Neutrophil (primary cell): ENCODE measurements around the gene CCDC127.

Experiments
- H3K27ac ChIP-seq: fragments of 200-600 bp; sonication (generic); 2 replicates; pipeline ENCODE4 v1.5.1; 2016; ENCODE audit warnings: mild to moderate bottlenecking, moderate library complexity
- H3K27me3 ChIP-seq: fragments of 200-600 bp; sonication (generic); 2 replicates; pipeline ENCODE4 v1.6.0; 2016; ENCODE audit warnings: mild to moderate bottlenecking
- H3K36me3 ChIP-seq: fragments of 200-600 bp; sonication (generic); 2 replicates; pipeline ENCODE4 v1.5.1; 2017
- H3K4me1 ChIP-seq, 2 experiments: fragments of 200-600 bp in 1 of 2; sonication (generic) in 1 of 2; 1 replicate in 1 of 2; 2 replicates in 1 of 2; pipeline versions ENCODE4 v1.5.1 to v1.6.1; 2013 to 2016; ENCODE audit warnings: low read depth in 1 of 2, low read length in 1 of 2, mild to moderate bottlenecking in 1 of 2, moderate library complexity in 1 of 2; ENCODE audit not compliant: control insufficient read depth in 1 of 2, insufficient read depth in 1 of 2
- H3K4me3 ChIP-seq, 2 experiments: fragments of 200-600 bp in 1 of 2; sonication (generic) in 1 of 2; 1 replicate in 1 of 2; 2 replicates in 1 of 2; pipeline ENCODE4 v1.5.1; 2013 to 2016; ENCODE audit warnings: low read depth in 1 of 2, low read length in 1 of 2, mild to moderate bottlenecking in 1 of 2, moderate library complexity in 1 of 2
- H3K9me3 ChIP-seq: fragments of 200-600 bp; sonication (generic); 2 replicates; pipeline ENCODE4 v1.5.1; 2016
- CTCF ChIP-seq: fragments of 200-600 bp; sonication (generic); IDR thresholded peaks from 2 replicates; pipeline ENCODE4 v1.5.1; 2016; ENCODE audit warnings: antibody characterized with exemption

CCDC127 gene

GRCh38 chr5:192691-192969 lies 25.3 kb downstream of the CCDC127 start:
- H3K36me3 ChIP-seq, result no peaks in the 10 kb centered on the region
- peaks cover 0 to 6% of the 10 kb centered on the region in 2 experiments for H3K4me1 ChIP-seq
- H3K27ac ChIP-seq, result no peak overlapping the region
- H3K9me3 ChIP-seq, result no peaks in the 10 kb centered on the region
- H3K27me3 ChIP-seq, result peaks cover 55% of the 10 kb centered on the region
- H3K4me3 ChIP-seq, result no peak overlapping the region
- TF ChIP-seq CTCF, result no peak

- no peaks in the 10 kb centered on the region for H3K9me3 ChIP-seq
- no peak overlapping the region for H3K27ac ChIP-seq
- peaks cover 56% of the 10 kb centered on the region for H3K27me3 ChIP-seq
- peaks cover 0 to 6% of the 10 kb centered on the region in 2 experiments for H3K4me1 ChIP-seq
- no peak overlapping the region for H3K4me3 ChIP-seq
- TF ChIP-seq CTCF, result no peak
- H3K36me3 ChIP-seq, result no peaks in the 10 kb centered on the region
These were observed 25.8 kb downstream of the CCDC127 start for GRCh38 chr5:191949-192690.

GRCh38 chr5:191036-191948 lies 26.7 kb downstream of the CCDC127 start, which contains the start of gene LRRC14B:
TSS of gene LRRC14B (plus strand) at chr5:191495. CDS start at chr5:191539, 44 bp downstream.
- Histone ChIP-seq H3K36me3 (no peaks in the 10 kb centered on the region), H3K9me3 (no peaks in the 10 kb centered on the region), H3K27ac (no peak within 1 kb of the TSS), H3K4me3 (no peak within 1 kb of the TSS), H3K4me1 (peaks cover 0 to 6% of the 10 kb centered on the region in 2 experiments), H3K27me3 (peaks cover 56% of the 10 kb centered on the region)
- TF ChIP-seq CTCF, result no peak

DNA sequence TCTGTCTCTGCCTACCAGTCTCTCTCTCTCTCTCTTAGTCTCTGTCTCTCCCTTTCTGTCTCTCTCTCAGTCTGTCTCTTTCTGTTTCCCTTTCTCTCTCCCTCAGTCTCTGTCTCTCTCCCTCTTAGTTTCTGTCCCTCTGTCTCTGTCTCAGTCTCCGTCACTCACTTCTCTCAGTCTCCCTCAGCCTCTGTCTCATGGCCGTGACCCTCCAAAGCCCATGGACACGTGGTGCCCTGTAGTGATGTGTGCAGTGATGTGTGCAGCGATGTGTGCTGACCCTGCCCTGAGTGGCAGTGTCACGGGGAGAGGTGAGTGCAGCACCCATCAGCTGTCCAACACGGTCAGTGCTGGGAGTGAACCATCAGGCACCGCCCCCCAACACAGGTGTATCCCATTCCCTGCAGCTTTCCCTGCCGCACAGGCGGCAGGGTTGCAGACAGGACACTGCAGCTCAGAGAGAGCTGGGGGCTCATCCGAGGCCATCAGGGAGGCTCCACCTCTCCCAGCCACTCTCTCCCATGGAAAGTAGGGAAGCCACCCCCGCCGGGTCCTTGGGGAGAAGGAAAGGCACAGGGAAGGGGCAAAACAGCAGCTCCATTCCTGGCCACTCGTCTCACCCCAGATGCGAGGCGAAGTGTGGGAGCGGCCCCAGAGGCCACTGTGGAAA lies 27.5 kb downstream of the CCDC127 start:
- Histone ChIP-seq H3K27ac (no peak overlapping the region), H3K27me3 (peaks cover 56% of the 10 kb centered on the region), H3K9me3 (no peaks in the 10 kb centered on the region), H3K4me1 (peaks cover 0 to 6% of the 10 kb centered on the region in 2 experiments), H3K36me3 (no peaks in the 10 kb centered on the region), H3K4me3 (no peak overlapping the region)
- no peak for TF ChIP-seq CTCF

DNA sequence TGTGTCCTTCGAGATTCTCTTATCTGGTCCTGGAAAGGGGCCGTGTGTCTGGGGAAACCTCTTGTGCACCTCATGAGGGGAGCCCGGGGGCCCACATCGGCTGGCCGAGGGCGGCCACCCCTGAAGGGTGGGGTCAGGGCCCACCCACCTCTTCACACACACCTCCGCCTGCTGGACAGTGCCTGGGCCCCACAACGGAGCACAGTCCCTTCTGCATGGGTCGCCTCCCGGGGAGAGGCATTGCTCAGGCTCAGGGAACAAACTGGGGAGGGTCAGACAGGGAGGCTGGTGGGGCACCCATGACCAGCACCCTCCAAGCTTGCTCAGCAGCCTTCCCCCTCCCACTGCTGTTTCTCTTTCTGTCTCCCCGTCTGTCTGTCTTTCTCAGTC lies 28.0 kb downstream of the CCDC127 start:
- peaks cover 0 to 6% of the 10 kb centered on the region in 2 experiments for H3K4me1 ChIP-seq
- no peak for TF ChIP-seq CTCF
- H3K36me3 ChIP-seq, result no peaks in the 10 kb centered on the region
- no peak overlapping the region for H3K27ac ChIP-seq
- peaks cover 56% of the 10 kb centered on the region for H3K27me3 ChIP-seq
- no peaks in the 10 kb centered on the region for H3K9me3 ChIP-seq
- H3K4me3 ChIP-seq, result no peak overlapping the region
